Epithelial cell of esophagus (primary cell): Measurements from ENCODE around the gene PRRX1.
A peak's percentile ranks its signal among the peaks of the same experiment; 100 is the strongest.

Experiments
- DNase-seq: peaks from one replicate; pipeline ENCODE4 v3.0.0; 2010; ENCODE audit warnings: low read depth
- H3K4me3 ChIP-seq: 2 replicates; pipeline ENCODE4 v1.5.1; 2011; ENCODE audit warnings: mild to moderate bottlenecking, low read length, control low read depth
- TF ChIP-seq, protein P1 (sequence below): IDR thresholded peaks from 2 replicates; pipeline ENCODE4 v1.5.1; 2011; ENCODE audit warnings: low read depth, mild to moderate bottlenecking, low read length, control low read depth, inconsistent platforms; ENCODE audit not compliant: insufficient read depth; ENCODE audit errors: missing control alignments

PRRX1 gene

DNA sequence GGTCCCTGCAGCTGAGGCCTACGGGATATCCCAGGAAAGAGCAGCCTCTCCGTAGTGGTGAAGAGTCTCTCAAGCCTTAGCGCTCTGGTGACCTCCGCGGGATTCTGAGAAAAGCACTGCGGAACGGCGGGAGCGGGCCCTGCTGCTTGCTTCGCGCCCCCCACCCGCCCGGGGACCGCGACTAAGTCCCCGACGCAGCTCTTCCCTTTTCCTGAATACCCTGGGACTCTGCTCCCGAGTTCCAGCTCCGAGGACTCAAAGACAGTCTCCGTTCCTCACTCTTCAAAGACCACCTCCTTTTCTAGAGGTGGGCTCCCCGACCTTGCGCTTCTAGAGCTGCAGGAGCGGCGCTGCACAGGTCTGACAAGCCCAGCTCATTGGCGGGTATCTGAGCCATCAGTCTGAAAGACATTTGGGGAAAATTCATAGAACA is 3.6 kb upstream of the PRRX1 start:
- TF ChIP-seq, protein P1, sequence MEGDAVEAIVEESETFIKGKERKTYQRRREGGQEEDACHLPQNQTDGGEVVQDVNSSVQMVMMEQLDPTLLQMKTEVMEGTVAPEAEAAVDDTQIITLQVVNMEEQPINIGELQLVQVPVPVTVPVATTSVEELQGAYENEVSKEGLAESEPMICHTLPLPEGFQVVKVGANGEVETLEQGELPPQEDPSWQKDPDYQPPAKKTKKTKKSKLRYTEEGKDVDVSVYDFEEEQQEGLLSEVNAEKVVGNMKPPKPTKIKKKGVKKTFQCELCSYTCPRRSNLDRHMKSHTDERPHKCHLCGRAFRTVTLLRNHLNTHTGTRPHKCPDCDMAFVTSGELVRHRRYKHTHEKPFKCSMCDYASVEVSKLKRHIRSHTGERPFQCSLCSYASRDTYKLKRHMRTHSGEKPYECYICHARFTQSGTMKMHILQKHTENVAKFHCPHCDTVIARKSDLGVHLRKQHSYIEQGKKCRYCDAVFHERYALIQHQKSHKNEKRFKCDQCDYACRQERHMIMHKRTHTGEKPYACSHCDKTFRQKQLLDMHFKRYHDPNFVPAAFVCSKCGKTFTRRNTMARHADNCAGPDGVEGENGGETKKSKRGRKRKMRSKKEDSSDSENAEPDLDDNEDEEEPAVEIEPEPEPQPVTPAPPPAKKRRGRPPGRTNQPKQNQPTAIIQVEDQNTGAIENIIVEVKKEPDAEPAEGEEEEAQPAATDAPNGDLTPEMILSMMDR, result no peak
- no peak for DNase-seq
- no peak overlapping the region for H3K4me3 ChIP-seq

DNA sequence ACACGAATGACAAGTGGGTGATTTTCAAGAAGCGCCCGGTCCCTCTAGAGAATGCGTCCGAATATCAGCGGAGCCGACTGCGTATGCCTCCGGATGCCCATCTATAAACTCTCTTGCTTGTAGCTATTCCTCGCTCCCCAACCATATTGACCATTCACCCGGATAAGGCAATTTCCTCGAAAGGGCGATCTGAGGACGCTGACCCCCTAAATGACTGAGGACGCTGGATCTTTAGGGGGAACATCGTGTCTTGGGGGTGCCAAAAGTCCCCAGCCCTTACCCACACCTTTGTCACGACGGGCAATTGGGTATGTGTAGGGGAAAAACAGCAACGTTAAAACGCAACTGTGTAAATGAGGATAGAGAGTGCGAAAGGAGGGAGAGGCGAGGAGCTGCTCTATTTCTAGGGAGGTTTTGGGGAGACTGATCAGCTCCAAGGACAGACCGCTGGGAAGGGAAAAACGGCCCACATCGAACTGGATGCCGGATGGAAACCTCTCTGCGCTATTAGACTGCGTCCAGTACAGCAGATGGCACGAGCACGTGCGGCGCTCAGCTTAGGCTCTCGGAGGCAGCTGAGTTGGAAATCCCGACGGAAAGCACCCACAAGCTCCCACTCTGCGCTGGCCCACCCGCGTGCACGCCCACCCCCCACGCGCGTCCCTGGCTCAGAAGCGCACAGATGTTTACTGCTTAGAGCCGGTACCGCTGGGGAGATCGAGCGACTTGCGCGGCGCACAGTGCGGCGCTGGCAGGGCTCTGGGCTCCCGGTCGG is 2.9 kb upstream of the PRRX1 start:
- TF ChIP-seq, protein P1, result no peak
- H3K4me3 ChIP-seq, result no peak overlapping the region

DNA sequence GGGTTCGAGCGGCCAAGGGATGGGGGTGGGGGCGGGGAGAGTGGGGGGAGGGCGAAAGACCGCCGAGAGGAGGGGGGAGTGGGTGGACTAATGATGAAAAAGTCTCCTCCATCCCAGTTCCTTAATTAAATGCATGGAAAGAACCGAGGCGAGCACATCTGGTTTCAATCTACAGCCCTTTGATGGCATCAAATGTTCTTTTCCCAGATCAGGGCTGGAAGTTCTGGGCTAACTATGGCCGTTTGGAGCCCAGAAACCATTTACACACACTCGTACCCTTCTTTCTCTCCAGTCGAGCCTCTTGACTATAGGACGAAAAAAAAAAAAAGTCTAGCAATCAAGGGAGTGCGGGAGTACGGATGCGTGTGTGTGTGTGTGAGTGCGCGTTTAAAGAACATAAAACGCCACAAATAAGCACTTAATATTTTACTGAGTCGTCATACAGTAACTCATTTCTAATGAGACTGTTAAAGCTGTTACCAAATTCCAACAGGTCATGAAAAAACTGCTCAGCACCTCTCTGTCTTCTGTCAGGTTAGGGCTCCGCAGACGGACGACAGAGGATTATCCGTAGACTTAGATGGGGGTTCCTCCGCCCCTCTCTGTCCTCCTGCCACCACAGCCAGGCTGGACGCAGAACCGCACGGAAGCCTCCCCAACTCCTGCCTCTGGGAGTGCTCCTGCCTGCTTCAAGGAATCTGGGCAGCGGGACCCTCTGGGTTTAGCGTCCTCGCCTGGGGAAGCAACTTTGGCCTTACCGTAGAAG is 2.1 kb upstream of the PRRX1 start:
- DNase-seq, result peak; percentile 21
- no peak overlapping the region for H3K4me3 ChIP-seq
- TF ChIP-seq, protein P1, result no peak

More for the DNA sequence above, 2.9 kb upstream of the PRRX1 start:
- DNase-seq, result no peak

DNA sequence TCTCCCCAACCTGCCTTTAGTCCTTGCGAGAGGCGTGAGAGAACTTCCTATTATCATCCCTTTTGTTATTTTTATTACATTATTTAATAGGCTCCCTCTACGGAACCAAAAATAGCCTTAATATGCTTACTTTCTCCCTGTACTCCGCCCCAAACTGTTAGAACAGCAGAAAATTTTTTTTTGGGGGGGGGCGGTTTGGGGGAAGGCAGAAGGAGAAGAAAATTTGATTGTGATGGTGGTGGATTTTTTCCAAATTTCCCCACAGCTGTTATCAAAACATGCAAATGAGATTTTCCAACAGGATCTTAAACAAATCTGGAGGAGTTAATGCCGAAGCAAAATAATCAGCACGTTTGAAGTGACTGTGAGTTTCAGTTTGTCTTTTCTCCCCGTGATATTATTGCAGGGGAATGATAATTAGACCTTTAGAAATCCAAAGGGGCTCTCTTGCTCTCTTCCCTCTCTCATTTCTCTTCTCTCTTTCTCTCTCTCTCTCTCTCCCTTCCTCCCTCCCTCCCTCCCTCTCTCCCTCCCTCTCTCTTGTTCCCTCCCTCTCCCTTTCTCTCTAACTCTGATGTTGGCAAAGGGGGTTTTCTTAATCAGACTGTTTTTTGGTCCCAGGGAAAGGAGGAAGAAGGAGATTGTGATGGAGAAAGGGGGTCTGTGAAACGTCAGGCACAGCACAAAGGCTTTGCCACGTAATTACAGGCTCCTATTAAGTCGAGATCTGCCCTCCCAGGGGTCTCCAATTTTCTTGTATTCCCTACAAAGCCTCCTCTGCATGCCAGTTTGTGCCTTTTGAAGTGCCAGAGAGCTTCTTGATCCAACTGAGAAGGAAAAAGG is 1.1 kb upstream of the PRRX1 start:
- TF ChIP-seq, protein P1, result no peak
- no peak overlapping the region for H3K4me3 ChIP-seq
- DNase-seq, result no peak

DNA sequence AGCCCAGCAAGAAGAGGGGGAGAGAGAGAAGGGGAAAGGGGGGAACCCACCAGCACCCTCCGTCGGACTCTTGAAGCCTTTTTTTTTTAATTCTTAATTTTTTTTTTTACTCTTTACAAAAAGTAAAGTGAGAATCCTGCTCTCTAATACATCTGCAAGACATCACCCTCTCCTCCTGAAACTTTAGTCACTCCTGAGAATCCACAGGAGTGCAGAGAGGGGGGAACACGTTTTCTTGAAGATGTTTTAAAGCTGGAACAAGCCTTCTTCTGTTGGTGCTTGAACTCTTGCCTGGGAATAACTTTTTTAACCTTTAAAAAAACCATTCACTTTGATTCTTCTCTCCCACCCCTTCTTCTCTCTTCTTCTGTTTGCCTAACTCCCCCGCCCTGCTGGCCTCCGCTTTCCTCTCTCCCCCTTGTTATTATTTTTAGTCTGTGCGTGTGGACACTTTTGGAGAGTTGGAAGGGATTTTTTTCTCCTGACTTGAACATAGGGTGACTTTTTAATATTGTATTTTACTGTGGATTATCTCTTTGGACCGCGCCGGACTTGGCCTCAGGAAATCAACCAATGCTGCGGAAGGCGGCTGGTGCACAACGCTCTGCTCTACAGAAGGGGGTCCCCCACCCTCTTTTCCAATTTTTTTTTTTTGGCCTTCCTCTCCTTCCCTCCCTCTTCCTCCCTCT is 383 bp upstream of the PRRX1 start:
- H3K4me3 ChIP-seq, result no peak overlapping the region
- no peak for DNase-seq
- TF ChIP-seq, protein P1, result no peak
